HCT116 (cell line): ENCODE data around the gene DEF6. TPM values are rescaled to one million over a fixed set of nuclear protein-coding genes. Genes with fewer than 3 reads are reported as not detected.

Experiments used
- ATAC-seq: fragments of 200-7000 bp; cut with Tn5 transposase; 2 replicates; pipeline ENCODE4 v1.9.1; 2020; ENCODE audit warnings: mild to moderate bottlenecking, moderate library complexity
- BruUV-seq: library from RNA; stranded (reverse); fragments of 400-500 nt; replicated peaks from 2 replicates; lab custom pipeline; 2021; lab: Mats Ljungman, UMichigan
- CTCF ChIA-PET: fragments of 300-600 bp; sonication (Branson Sonifier 250); formaldehyde crosslinking; loops from one replicate; lab custom pipeline; 2021; ENCODE audit warnings: antibody characterized with exemption; lab: Charles Lee
- POLR2A ChIA-PET: fragments of 300-600, 350-600 bp; sonication (Branson Sonifier 250); formaldehyde crosslinking; loops from one replicate; lab custom pipeline; 2021; ENCODE audit warnings: antibody characterized with exemption; lab: Charles Lee
- RAD21 ChIA-PET, 2 experiments: fragments of 300-600 bp; sonication (Branson Sonifier 250); formaldehyde crosslinking; loops; one replicate each; lab custom pipeline; 2023; ENCODE audit warnings: low total read pairs in 2 of 2; ENCODE audit not compliant: uncharacterized antibody in 2 of 2, unreplicated experiment in 2 of 2, low non-redundant PET in 1 of 2; lab: Charles Lee
- DNase-seq: peaks from one replicate; pipeline ENCODE4 v3.0.0-alpha.2; 2010; ENCODE audit warnings: low read depth, low spot score
- H2AFZ ChIP-seq: fragments of 200-600 bp; shearing (Covaris generic), sonication (generic); 2 replicates; pipeline ENCODE4 v1.6.1; 2017; ENCODE audit warnings: low read depth, mixed run types, mixed read lengths, antibody characterized with exemption, low read length; ENCODE audit not compliant: poor library complexity, severe bottlenecking
- H3K27ac ChIP-seq: 2 replicates; pipeline ENCODE4 v1.5.1; 2012; ENCODE audit warnings: low read depth, low read length
- H3K27me3 ChIP-seq: fragments of 200-600 bp; sonication (generic); 2 replicates; pipeline ENCODE4 v1.6.1; 2016; ENCODE audit warnings: mixed run types, low read length, mixed read lengths; ENCODE audit not compliant: insufficient read depth
- H3K36me3 ChIP-seq, 2 experiments: fragments of 200-500 bp in 1 of 2; fragments of 200-600 bp in 1 of 2; sonication (Bioruptor generic) in 1 of 2; sonication (generic) in 1 of 2; 2 replicates each; pipeline versions ENCODE4 v1.5.1 to v1.6.1; 2014 to 2016; ENCODE audit warnings: low read length in 2 of 2, inconsistent platforms in 1 of 2, mixed read lengths in 1 of 2, mixed run types in 1 of 2; ENCODE audit not compliant: insufficient read depth in 2 of 2, control insufficient read depth in 1 of 2
- H3K4me1 ChIP-seq, 2 experiments: fragments of 200-600 bp in 1 of 2; sonication (generic) in 1 of 2; 2 replicates each; pipeline versions ENCODE4 v1.5.1 to v1.6.1; 2012 to 2017; ENCODE audit warnings: low read length in 2 of 2, inconsistent platforms in 1 of 2, mild to moderate bottlenecking in 1 of 2, mixed read lengths in 1 of 2, mixed run types in 1 of 2, moderate library complexity in 1 of 2; ENCODE audit not compliant: insufficient read depth in 2 of 2, control insufficient read depth in 1 of 2
- H3K4me2 ChIP-seq: fragments of 200-600 bp; sonication (generic); 2 replicates; pipeline ENCODE4 v1.6.1; 2017; ENCODE audit warnings: mixed run types, low read length, mixed read lengths
- H3K4me3 ChIP-seq, 2 experiments: fragments of 200-600 bp in 1 of 2; sonication (generic) in 1 of 2; replicated peaks in 1 of 2; 2 replicates each; pipeline ENCODE4 v1.5.1; 2011 to 2016; ENCODE audit warnings: low read length in 2 of 2, control low read depth in 1 of 2, low read depth in 1 of 2, mild to moderate bottlenecking in 1 of 2, mixed read lengths in 1 of 2, mixed run types in 1 of 2
- H3K79me2 ChIP-seq: fragments of 200-600 bp; sonication (generic); 2 replicates; pipeline ENCODE4 v1.6.1; 2017; ENCODE audit warnings: mild to moderate bottlenecking, mixed run types, low read length, moderate library complexity, mixed read lengths; ENCODE audit not compliant: insufficient read depth
- H3K9ac ChIP-seq: fragments of 200-600 bp; sonication (generic); 2 replicates; pipeline ENCODE4 v1.6.1; 2016; ENCODE audit warnings: low read length, mixed read lengths
- H3K9me2 ChIP-seq: fragments of 200-600 bp; sonication (generic), shearing (Covaris generic); 2 replicates; pipeline ENCODE4 v1.6.1; 2017; ENCODE audit warnings: mixed run types, mild to moderate bottlenecking, moderate library complexity; ENCODE audit not compliant: insufficient read depth
- H3K9me3 ChIP-seq, 2 experiments: fragments of 200-500 bp in 1 of 2; fragments of 200-600 bp in 1 of 2; sonication (Bioruptor generic) in 1 of 2; sonication (generic) in 1 of 2; 2 replicates each; pipeline ENCODE4 v1.6.1; 2014 to 2017; ENCODE audit warnings: low read length in 2 of 2, mixed read lengths in 2 of 2, inconsistent platforms in 1 of 2, low read depth in 1 of 2, mild to moderate bottlenecking in 1 of 2, mixed run types in 1 of 2, moderate library complexity in 1 of 2; ENCODE audit not compliant: control insufficient read depth in 1 of 2, insufficient read depth in 1 of 2
- H4K20me1 ChIP-seq: fragments of 200-600 bp; sonication (generic), shearing (Covaris generic); 2 replicates; pipeline ENCODE4 v1.6.1; 2017; ENCODE audit warnings: mixed run types, mild to moderate bottlenecking, moderate library complexity; ENCODE audit not compliant: insufficient read depth
- CBX3 ChIP-seq: IDR thresholded peaks from 2 replicates; pipeline ENCODE4 v1.6.1; 2012; ENCODE audit warnings: low read depth
- CEBPB ChIP-seq: IDR thresholded peaks from 2 replicates; pipeline ENCODE4 v1.6.1; 2012; ENCODE audit warnings: low read depth
- EGR1 ChIP-seq: IDR thresholded peaks from 2 replicates; pipeline ENCODE4 v1.6.1; 2012; ENCODE audit warnings: low read depth
- EZH2 ChIP-seq: fragments of 200-600 bp; sonication (generic); IDR thresholded peaks from 2 replicates; pipeline ENCODE4 v1.6.1; 2017; ENCODE audit warnings: antibody characterized with exemption, mixed run types
- EZH2phosphoT487 ChIP-seq: fragments of 200-600 bp; IDR thresholded peaks from 2 replicates; pipeline ENCODE4 v1.6.1; 2018; ENCODE audit warnings: antibody characterized with exemption, borderline replicate concordance
- FOSL1 ChIP-seq: IDR thresholded peaks from 2 replicates; pipeline ENCODE4 v1.6.1; 2012; ENCODE audit warnings: low read depth
- JUND ChIP-seq: IDR thresholded peaks from 2 replicates; pipeline ENCODE4 v1.6.1; 2012
- RAD21 ChIP-seq: IDR thresholded peaks from 2 replicates; pipeline ENCODE4 v1.6.1; 2012; ENCODE audit warnings: low read depth, mild to moderate bottlenecking
- SIN3A ChIP-seq: IDR thresholded peaks from 2 replicates; pipeline ENCODE4 v1.6.1; 2012; ENCODE audit warnings: low read depth
- SP1 ChIP-seq: IDR thresholded peaks from 2 replicates; pipeline ENCODE4 v1.6.1; 2012; ENCODE audit warnings: low read depth
- SRF ChIP-seq: IDR thresholded peaks from 2 replicates; pipeline ENCODE4 v1.6.1; 2012; ENCODE audit warnings: low read depth
- YY1 ChIP-seq: IDR thresholded peaks from 2 replicates; pipeline ENCODE4 v1.6.1; 2011; ENCODE audit warnings: low read length, low read depth, moderate library complexity, mild to moderate bottlenecking; ENCODE audit not compliant: insufficient replicate concordance; ENCODE audit errors: extremely low read depth
- ZFX ChIP-seq: fragments of 450-650 bp; IDR thresholded peaks from 2 replicates; pipeline ENCODE4 v1.6.1; 2017
- ZNF274 ChIP-seq: fragments of 200-500 bp; sonication (Bioruptor generic); IDR thresholded peaks from 2 replicates; pipeline ENCODE4 v1.6.1; 2014; ENCODE audit warnings: mild to moderate bottlenecking, low read depth, low read length, inconsistent platforms
- intact Hi-C: fragments of 100-400 bp; cut with micrococcal nuclease; formaldehyde crosslinking; loops from 2 replicates; pipeline ENCODE4 v1.10.0; 2022
- total RNA-seq: library from RNA; stranded (reverse); gene quantifications from one replicate; pipeline ENCODE4 v1.2.1, GENCODE V29; 2021; ENCODE audit not compliant: unreplicated experiment
- TF ChIP-seq, protein P1 (sequence below): IDR thresholded peaks from 2 replicates; pipeline ENCODE4 v1.6.1; 2012
- TF ChIP-seq, protein P2 (sequence below), 3 experiments: fragments of 200-600 bp in 1 of 3; sonication (generic) in 1 of 3; IDR thresholded peaks in 2 of 3; conservative IDR thresholded peaks in 1 of 3; 2 replicates each; pipeline ENCODE4 v1.5.1; 2012 to 2017; ENCODE audit warnings: low read depth in 2 of 3, low read length in 2 of 3, antibody characterized with exemption in 1 of 3, borderline replicate concordance in 1 of 3, control low read depth in 1 of 3, mild to moderate bottlenecking in 1 of 3, mixed read lengths in 1 of 3, mixed run types in 1 of 3, moderate library complexity in 1 of 3; ENCODE audit not compliant: insufficient read depth in 1 of 3
- TF ChIP-seq, protein P3 (sequence below): IDR thresholded peaks from 2 replicates; pipeline ENCODE4 v1.6.1; 2011; ENCODE audit warnings: mild to moderate bottlenecking, low read length, moderate library complexity; ENCODE audit not compliant: insufficient replicate concordance; ENCODE audit errors: extremely low read depth
- TF ChIP-seq, protein P4 (sequence below): IDR thresholded peaks from 2 replicates; pipeline ENCODE4 v1.6.1; 2012

The DEF6 gene
- total RNA-seq, 1 experiment from 2014 or later: 40.4 TPM

DNA sequence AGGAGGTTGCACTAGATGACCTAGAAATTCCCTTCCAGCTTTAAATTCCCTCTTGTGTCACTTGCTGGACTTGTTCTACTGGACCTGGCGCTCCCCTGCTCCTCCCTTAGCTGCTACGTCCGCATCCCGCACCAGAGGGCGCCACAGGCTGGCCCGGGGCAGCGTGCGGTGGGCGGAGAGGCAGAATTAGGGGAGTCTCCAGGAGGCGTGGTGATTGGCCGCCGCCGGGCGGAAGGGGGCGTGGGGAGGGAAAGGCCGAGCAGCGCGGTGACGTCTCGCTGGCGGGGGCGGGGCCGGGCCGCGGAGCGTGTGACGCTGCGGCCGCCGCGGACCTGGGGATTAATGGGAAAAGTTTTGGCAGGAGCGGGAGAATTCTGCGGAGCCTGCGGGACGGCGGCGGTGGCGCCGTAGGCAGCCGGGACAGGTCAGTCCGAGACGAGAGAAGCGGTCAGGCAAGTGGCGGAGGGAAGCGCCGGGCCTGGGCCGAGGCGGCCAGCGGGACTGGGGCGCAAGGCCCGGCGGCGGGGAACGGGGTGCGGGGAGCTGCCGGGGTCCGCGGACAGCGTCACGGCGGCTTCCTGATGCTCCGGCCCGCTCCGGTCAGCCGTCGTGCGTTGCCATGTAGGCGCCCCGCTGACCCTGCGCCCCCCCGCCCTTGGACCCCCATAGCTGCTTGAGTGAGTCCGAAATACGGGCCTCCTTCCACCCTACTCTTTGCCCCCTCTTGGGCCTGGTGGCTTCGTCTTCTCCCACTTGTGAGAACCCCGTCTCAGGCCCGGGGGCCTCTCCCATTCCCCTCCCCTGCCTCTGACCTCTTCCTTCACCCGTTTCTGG is 44.9 kb downstream of the DEF6 start, which contains the start of gene PPARD:
Gene PPARD, plus strand, starts transcription at position 301 of the 834 bp plus-strand sequence. CDS start 68,530 bp downstream, outside the sequence.
- Histone ChIP-seq H3K4me2 (peak within 1 kb of the TSS; percentile 91), H3K9ac (peak within 1 kb of the TSS; percentile 93), H3K36me3 (peaks cover 5 to 13% of the 10 kb centered on the region in 2 experiments; a peak in 3 of 4 replicates), H3K4me3 (peak within 1 kb of the TSS; percentile 79 to 90), H2AFZ (peak within 1 kb of the TSS; percentile 97), H3K79me2 (peaks cover 46% of the 10 kb centered on the region), H3K27ac (peak within 1 kb of the TSS; percentile 55), H3K9me2 (no peaks in the 10 kb centered on the region), H3K9me3 (no peaks in the 10 kb centered on the region), H3K4me1 (peaks cover 16 to 27% of the 10 kb centered on the region in 2 experiments; a peak in 3 of 4 replicates), H3K27me3 (no peaks in the 10 kb centered on the region), H4K20me1 (no peaks in the 10 kb centered on the region)
- intact Hi-C loops: loop anchor here (1.0 to 5.0 kb wide), 5 partner anchors 46 to 126 kb away; partner anchors contain the start of genes DEF6 and RPL10A
- ChIA-PET RAD21 (interaction anchor here (0.8 to 2.0 kb wide), 10 partner anchors 10 to 180 kb away, joined by 3 to 30 read pairs (median 5); partner anchors contain the start of genes DEF6 (in 1 of the 2) and RPL10A (in 1 of the 2)), POLR2A (interaction anchor here (1.0 to 2.6 kb wide), 7 partner anchors 10 to 131 kb away, joined by 3 to 17 read pairs (median 4); partner anchors contain the start of gene RPL10A), CTCF (interaction anchor here (0.6 to 3.0 kb wide), 27 partner anchors 9 to 257 kb away, joined by 3 to 120 read pairs (median 5); partner anchors contain the start of genes DEF6, FANCE and RPL10A)
- BruUV-seq: no TSS peak
- DNase-seq (peak; percentile 90), ATAC-seq (peak; percentile 92)
- peak; percentile 74 for TF ChIP-seq ZFX
- peak; percentile 84; the same call in 1 of the 2 replicates for TF ChIP-seq SP1
- TF ChIP-seq, protein P1, sequence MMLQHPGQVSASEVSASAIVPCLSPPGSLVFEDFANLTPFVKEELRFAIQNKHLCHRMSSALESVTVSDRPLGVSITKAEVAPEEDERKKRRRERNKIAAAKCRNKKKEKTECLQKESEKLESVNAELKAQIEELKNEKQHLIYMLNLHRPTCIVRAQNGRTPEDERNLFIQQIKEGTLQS: no peak
- TF ChIP-seq, protein P2, sequence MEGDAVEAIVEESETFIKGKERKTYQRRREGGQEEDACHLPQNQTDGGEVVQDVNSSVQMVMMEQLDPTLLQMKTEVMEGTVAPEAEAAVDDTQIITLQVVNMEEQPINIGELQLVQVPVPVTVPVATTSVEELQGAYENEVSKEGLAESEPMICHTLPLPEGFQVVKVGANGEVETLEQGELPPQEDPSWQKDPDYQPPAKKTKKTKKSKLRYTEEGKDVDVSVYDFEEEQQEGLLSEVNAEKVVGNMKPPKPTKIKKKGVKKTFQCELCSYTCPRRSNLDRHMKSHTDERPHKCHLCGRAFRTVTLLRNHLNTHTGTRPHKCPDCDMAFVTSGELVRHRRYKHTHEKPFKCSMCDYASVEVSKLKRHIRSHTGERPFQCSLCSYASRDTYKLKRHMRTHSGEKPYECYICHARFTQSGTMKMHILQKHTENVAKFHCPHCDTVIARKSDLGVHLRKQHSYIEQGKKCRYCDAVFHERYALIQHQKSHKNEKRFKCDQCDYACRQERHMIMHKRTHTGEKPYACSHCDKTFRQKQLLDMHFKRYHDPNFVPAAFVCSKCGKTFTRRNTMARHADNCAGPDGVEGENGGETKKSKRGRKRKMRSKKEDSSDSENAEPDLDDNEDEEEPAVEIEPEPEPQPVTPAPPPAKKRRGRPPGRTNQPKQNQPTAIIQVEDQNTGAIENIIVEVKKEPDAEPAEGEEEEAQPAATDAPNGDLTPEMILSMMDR (IDR thresholded peaks at IDR 0.05 in 2 of 3, conservative IDR thresholded peaks at IDR 0.05 in 1 of 3; ENCODE audit: borderline replicate concordance in 1 of 3, insufficient read depth in 1 of 3, low read depth in 2 of 3, low read length in 2 of 3): peak; percentile 97 to 98 (median 98)
- no peak for TF ChIP-seq EZH2phosphoT487
- no peak for TF ChIP-seq CEBPB
- TF ChIP-seq, protein P3, sequence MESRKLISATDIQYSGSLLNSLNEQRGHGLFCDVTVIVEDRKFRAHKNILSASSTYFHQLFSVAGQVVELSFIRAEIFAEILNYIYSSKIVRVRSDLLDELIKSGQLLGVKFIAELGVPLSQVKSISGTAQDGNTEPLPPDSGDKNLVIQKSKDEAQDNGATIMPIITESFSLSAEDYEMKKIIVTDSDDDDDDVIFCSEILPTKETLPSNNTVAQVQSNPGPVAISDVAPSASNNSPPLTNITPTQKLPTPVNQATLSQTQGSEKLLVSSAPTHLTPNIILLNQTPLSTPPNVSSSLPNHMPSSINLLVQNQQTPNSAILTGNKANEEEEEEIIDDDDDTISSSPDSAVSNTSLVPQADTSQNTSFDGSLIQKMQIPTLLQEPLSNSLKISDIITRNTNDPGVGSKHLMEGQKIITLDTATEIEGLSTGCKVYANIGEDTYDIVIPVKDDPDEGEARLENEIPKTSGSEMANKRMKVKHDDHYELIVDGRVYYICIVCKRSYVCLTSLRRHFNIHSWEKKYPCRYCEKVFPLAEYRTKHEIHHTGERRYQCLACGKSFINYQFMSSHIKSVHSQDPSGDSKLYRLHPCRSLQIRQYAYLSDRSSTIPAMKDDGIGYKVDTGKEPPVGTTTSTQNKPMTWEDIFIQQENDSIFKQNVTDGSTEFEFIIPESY: no peak
- no peak for TF ChIP-seq FOSL1
- no peak; the same call in 1 of the 2 replicates for TF ChIP-seq SRF
- no peak; the same call in 1 of the 2 replicates for TF ChIP-seq SIN3A
- peak; percentile 95 for TF ChIP-seq EGR1
- TF ChIP-seq EZH2: no peak
- peak; percentile 63; the same call in 1 of the 2 replicates for TF ChIP-seq CBX3
- TF ChIP-seq RAD21: peak; percentile 100
- TF ChIP-seq ZNF274: no peak
- TF ChIP-seq, protein P4, sequence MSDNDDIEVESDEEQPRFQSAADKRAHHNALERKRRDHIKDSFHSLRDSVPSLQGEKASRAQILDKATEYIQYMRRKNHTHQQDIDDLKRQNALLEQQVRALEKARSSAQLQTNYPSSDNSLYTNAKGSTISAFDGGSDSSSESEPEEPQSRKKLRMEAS: no peak
- TF ChIP-seq JUND: no peak
- TF ChIP-seq YY1: peak; percentile 76
